Kidney (tissue), 14 donors: Measurements from ENCODE around the gene SELPLG. TPM values are rescaled to one million over a fixed set of nuclear protein-coding genes. Genes with fewer than 3 reads are reported as not detected.

Source experiments
- DNase-seq, 5 donors: peaks; one replicate each; pipeline ENCODE4 v3.0.0-alpha.2; 2013 to 2020
- FAIRE-seq: peaks from 2 replicates; lab custom pipeline; 2012; peaks lifted over from hg19 to GRCh38; lab: Jason Lieb, UNC
- H3K27ac ChIP-seq, 2 donors: one replicate each; pipeline ENCODE4 v1.7.0; 2013; ENCODE audit warnings: low read depth in 2 of 2, low read length in 2 of 2, inconsistent platforms in 1 of 2
- H3K27me3 ChIP-seq: one replicate; pipeline ENCODE4 v1.7.1; 2013; ENCODE audit warnings: low read length, inconsistent platforms; ENCODE audit not compliant: control insufficient read depth, insufficient read depth
- H3K36me3 ChIP-seq, 3 donors: one replicate each; pipeline versions ENCODE4 v1.7.0 to v1.7.1; 2013; ENCODE audit warnings: low read length in 3 of 3, control low read depth in 1 of 3, inconsistent platforms in 1 of 3; ENCODE audit not compliant: insufficient read depth in 3 of 3, control insufficient read depth in 2 of 3
- H3K4me1 ChIP-seq, 3 donors: one replicate each; pipeline versions ENCODE4 v1.7.0 to v1.7.1; 2013; ENCODE audit warnings: low read length in 3 of 3, inconsistent platforms in 1 of 3, low read depth in 1 of 3; ENCODE audit not compliant: control insufficient read depth in 2 of 3, insufficient read depth in 2 of 3
- H3K4me3 ChIP-seq, 3 donors: one replicate each; pipeline versions ENCODE4 v1.7.0 to v1.8.1; 2013; ENCODE audit warnings: low read length in 3 of 3, control low read depth in 1 of 3, inconsistent platforms in 1 of 3
- H3K9ac ChIP-seq, 3 donors: one replicate each; pipeline versions ENCODE4 v1.7.0 to v1.7.1; 2013; ENCODE audit warnings: low read length in 3 of 3, control low read depth in 1 of 3, inconsistent platforms in 1 of 3
- H3K9me3 ChIP-seq, 3 donors: one replicate each; pipeline versions ENCODE4 v1.7.0 to v1.7.1; 2013; ENCODE audit warnings: low read length in 3 of 3, control low read depth in 1 of 3, inconsistent platforms in 1 of 3; ENCODE audit not compliant: control insufficient read depth in 2 of 3, insufficient read depth in 1 of 3
- CTCF ChIP-seq: IDR thresholded peaks from 3 replicates; pipeline ENCODE4 v1.5.1; 2012; ENCODE audit warnings: mild to moderate bottlenecking, moderate library complexity, borderline replicate concordance; ENCODE audit not compliant: insufficient read depth; ENCODE audit errors: extremely low read depth
- intact Hi-C: fragments of 100-400 bp; cut with DNase I; formaldehyde crosslinking; loops from one replicate; pipeline ENCODE4 v1.11.1; 2022
- polyA plus RNA-seq: library from polyadenylated mRNA; stranded (reverse); fragments of 350-450 nt; fragmentation: Illumina TruSeq; extraction: RNeasy Lipid Tissue Mini Kit (QIAGEN cat#74804); gene quantifications from one replicate; pipeline ENCODE4 v1.2.3, GENCODE V29; 2014; ENCODE audit warnings: low read depth, low replicate concordance; ENCODE audit not compliant: insufficient read depth
- total RNA-seq: library from RNA; stranded (reverse); fragmentation: NEBNext Ultra II Directional; extraction: Animal tissue kit (Norgen Biotek cat#: 25700); gene quantifications from one replicate; pipeline ENCODE4 v1.2.1, GENCODE V29; 2021
- donor health status: control.
- donor health status: control.
- donor health status: control.
- donor health status: control.
- donor health status: control.
- donor health status: DM: yes; HTN: yes; CAD: no.
- donor health status: Normal renal cell carcinoma (clear cell type).

SELPLG gene
- total and polyA plus RNA-seq, 2 donors from 2014 or later, result 3.7 to 14.3 TPM

GRCh38 chr12:108672054-108672453 is 38.4 kb upstream of the SELPLG start:
- Histone ChIP-seq H3K9me3 (no peaks in the 10 kb centered on the region), H3K27me3 (no peaks in the 10 kb centered on the region), H3K4me1 (no peaks in the 10 kb centered on the region), H3K36me3 (no peaks in the 10 kb centered on the region), H3K27ac (no peak overlapping the region), H3K4me3 (no peak overlapping the region), H3K9ac (no peak overlapping the region)
- DNase-seq (no peak), FAIRE-seq (no peak)
- no peak for TF ChIP-seq CTCF
- intact Hi-C loops, result no loop called here

- Histone ChIP-seq H3K9ac (no peak overlapping the region), H3K27ac (no peak overlapping the region), H3K27me3 (no peaks in the 10 kb centered on the region), H3K9me3 (no peaks in the 10 kb centered on the region), H3K4me3 (no peak overlapping the region), H3K4me1 (peaks cover 0 to 7% (median 0%) of the 10 kb centered on the region in 3 donors), H3K36me3 (no peaks in the 10 kb centered on the region)
- no peak for TF ChIP-seq CTCF
- DNase-seq (no peak), FAIRE-seq (no peak)
- intact Hi-C loops, result no loop called here
These were observed 37.4 kb upstream of the SELPLG start for GRCh38 chr12:108671110-108671509.

- DNase-seq (no peak), FAIRE-seq (no peak)
- TF ChIP-seq CTCF, result no peak
- H3K9me3 ChIP-seq, result no peaks in the 10 kb centered on the region
- H3K27ac ChIP-seq, result no peak overlapping the region
- H3K9ac ChIP-seq, result no peak overlapping the region
- no peaks in the 10 kb centered on the region for H3K36me3 ChIP-seq
- H3K4me1 ChIP-seq, result peaks cover 0 to 12% (median 4%) of the 10 kb centered on the region in 3 donors
- H3K4me3 ChIP-seq, result no peak overlapping the region
- intact Hi-C loops, result no loop called here
- H3K27me3 ChIP-seq, result no peaks in the 10 kb centered on the region
These were observed 36.5 kb upstream of the SELPLG start for GRCh38 chr12:108670066-108670631.

- intact Hi-C loops, result loop anchor here (10.0 kb wide), 1 partner anchor 136 kb away; no protein-coding TSS in a partner anchor
- Histone ChIP-seq H3K27me3 (no peaks in the 10 kb centered on the region), H3K9ac (no peak overlapping the region), H3K4me1 (peaks cover 0 to 18% (median 9%) of the 10 kb centered on the region in 3 donors), H3K27ac (no peak overlapping the region), H3K4me3 (no peak overlapping the region), H3K36me3 (no peaks in the 10 kb centered on the region), H3K9me3 (no peaks in the 10 kb centered on the region)
- no peak for DNase-seq
- no peak for TF ChIP-seq CTCF
- no peak for FAIRE-seq
These were observed 34.8 kb upstream of the SELPLG start for GRCh38 chr12:108668542-108668941.
